Natural killer cell (primary cell): ENCODE results near the gene TLCD4. TPM values are rescaled to one million over a fixed set of nuclear protein-coding genes. Genes with fewer than 3 reads are reported as not detected.

Experiments
- ATAC-seq, 3 donors: fragments of 150-1000 bp in 2 of 3; fragments of 200-7000 bp in 1 of 3; cut with Tn5 transposase; 1 replicate in 1 of 3; 2 replicates in 2 of 3; pipeline ENCODE4 v1.10.0; 2021; ENCODE audit warnings: mild to moderate bottlenecking in 2 of 3, moderate library complexity in 2 of 3
- DNase-seq, 2 donors: peaks; one replicate each; pipeline versions ENCODE4 v3.0.0 to v3.0.0-alpha.2; 2013 to 2021; ENCODE audit warnings: mixed read lengths in 1 of 2
- H3K27ac ChIP-seq: one replicate; pipeline ENCODE4 v1.5.1; 2013; ENCODE audit warnings: mild to moderate bottlenecking, low read length
- H3K27me3 ChIP-seq: one replicate; pipeline ENCODE4 v1.6.1; 2013; ENCODE audit warnings: low read length; ENCODE audit not compliant: control insufficient read depth, insufficient read depth
- H3K36me3 ChIP-seq: one replicate; pipeline ENCODE4 v1.6.1; 2013; ENCODE audit warnings: low read length; ENCODE audit not compliant: control insufficient read depth, insufficient read depth
- H3K4me1 ChIP-seq: one replicate; pipeline ENCODE4 v1.6.1; 2013; ENCODE audit warnings: low read length; ENCODE audit not compliant: control insufficient read depth, insufficient read depth
- H3K4me3 ChIP-seq: one replicate; pipeline ENCODE4 v1.5.1; 2013; ENCODE audit warnings: low read length
- H3K9me3 ChIP-seq: one replicate; pipeline ENCODE4 v1.6.1; 2013; ENCODE audit warnings: low read length; ENCODE audit not compliant: control insufficient read depth, insufficient read depth
- H3K27ac Mint-ChIP-seq, 2 donors: one replicate each; pipeline ENCODE4 v1.8.0; 2022; ENCODE audit warnings: mild to moderate bottlenecking in 2 of 2, mixed read lengths in 2 of 2, moderate library complexity in 1 of 2
- H3K27me3 Mint-ChIP-seq, 2 donors: one replicate each; pipeline ENCODE4 v1.8.0; 2022; ENCODE audit warnings: low read depth in 2 of 2, mixed read lengths in 2 of 2
- H3K36me3 Mint-ChIP-seq: one replicate; pipeline ENCODE4 v1.8.0; 2022; ENCODE audit warnings: mixed read lengths
- H3K4me1 Mint-ChIP-seq, 2 donors: one replicate each; pipeline ENCODE4 v1.8.0; 2022; ENCODE audit warnings: mixed read lengths in 2 of 2
- H3K4me3 Mint-ChIP-seq: one replicate; pipeline ENCODE4 v1.8.0; 2022; ENCODE audit warnings: mild to moderate bottlenecking, moderate library complexity, mixed read lengths
- H3K9me3 Mint-ChIP-seq, 2 donors: one replicate each; pipeline ENCODE4 v1.8.0; 2022; ENCODE audit warnings: mixed read lengths in 2 of 2
- CTCF ChIP-seq: fragments of 200-600 bp; IDR thresholded peaks from one replicate; pipeline ENCODE4 v1.8.0; 2022; ENCODE audit warnings: antibody characterized with exemption
- WGBS: methylation state at CpG from one replicate; pipeline ENCODE4 v1.1.7; 2013; ENCODE audit warnings: missing lambda C conversion rate; ENCODE audit not compliant: insufficient coverage; 5-methylcytosine and 5-hydroxymethylcytosine counted together
- intact Hi-C: fragments of 100-400 bp; cut with micrococcal nuclease; formaldehyde crosslinking; loops from one replicate; pipeline ENCODE4 v1.14.2; 2022
- total RNA-seq, 4 donors: library from RNA; stranded (reverse); fragments of 120-200 nt in 1 of 4; gene quantifications; one replicate each; pipeline versions ENCODE4 v1.2.3 to v1.2.4, GENCODE V29; 2013 to 2022

Gene TLCD4
- total RNA-seq, 3 donors from 2014 or later (not counting 1 experiment from before 2014, with no cell fraction given) = 0.49 to 0.60 TPM; not detected in 1

GRCh38 chr1:95069710-95070093 is 47.5 kb upstream of the TLCD4 start:
- no peak overlapping the region for H3K4me3 ChIP-seq
- peaks cover 10% of the 10 kb centered on the region for H3K4me1 ChIP-seq
- intact Hi-C loops = loop anchor here (10.0 kb wide), 1 partner anchor 105 kb away; no protein-coding TSS in a partner anchor
- no peaks in the 10 kb centered on the region for H3K9me3 ChIP-seq
- peaks cover 14 to 18% of the 10 kb centered on the region in 2 donors for H3K4me1 Mint-ChIP-seq
- no peaks in the 10 kb centered on the region for H3K27me3 ChIP-seq
- no peak overlapping the region for H3K4me3 Mint-ChIP-seq
- no peak overlapping the region for H3K27ac Mint-ChIP-seq
- 94% methylated on average over 5 of the region's 5 CpGs for WGBS
- H3K27me3 Mint-ChIP-seq = no peaks in the 10 kb centered on the region
- no peak overlapping the region for H3K27ac ChIP-seq
- TF ChIP-seq CTCF = no peak
- ATAC-seq (no peak), DNase-seq (no peak)
- no peaks in the 10 kb centered on the region for H3K36me3 Mint-ChIP-seq
- no peaks in the 10 kb centered on the region for H3K9me3 Mint-ChIP-seq
- H3K36me3 ChIP-seq = no peaks in the 10 kb centered on the region

GRCh38 chr1:95071539-95071938 is 45.6 kb upstream of the TLCD4 start:
- H3K27ac Mint-ChIP-seq = no peak overlapping the region

GRCh38 chr1:95072117-95072516 is 45.0 kb upstream of the TLCD4 start:
- no peak for TF ChIP-seq CTCF
- H3K4me3 ChIP-seq = peak overlapping the region; percentile 96
- H3K27ac ChIP-seq = peak overlapping the region; percentile 6
- no peaks in the 10 kb centered on the region for H3K36me3 ChIP-seq
- H3K36me3 Mint-ChIP-seq = no peaks in the 10 kb centered on the region
- intact Hi-C loops = loop anchor here (1.0 to 10.0 kb wide), 3 partner anchors 107 to 654 kb away; partner anchors contain the start of genes ABCD3 and RWDD3
- H3K27me3 Mint-ChIP-seq = no peaks in the 10 kb centered on the region
- WGBS = 35% methylated on average over 7 of the region's 7 CpGs
- ATAC-seq = no peak
- H3K4me1 ChIP-seq = peaks cover 10% of the 10 kb centered on the region
- no peaks in the 10 kb centered on the region for H3K9me3 Mint-ChIP-seq
- no peaks in the 10 kb centered on the region for H3K9me3 ChIP-seq
- peaks cover 14 to 18% of the 10 kb centered on the region in 2 donors for H3K4me1 Mint-ChIP-seq
- peak overlapping the region; percentile 100 for H3K4me3 Mint-ChIP-seq
- no peak for DNase-seq
- peak overlapping the region; percentile 96 to 98 for H3K27ac Mint-ChIP-seq
- H3K27me3 ChIP-seq = no peaks in the 10 kb centered on the region

More at GRCh38 chr1:95071539-95071938, 45.6 kb upstream of the TLCD4 start:
- H3K4me1 ChIP-seq = peaks cover 10% of the 10 kb centered on the region
- no peak for ATAC-seq
- H3K27me3 Mint-ChIP-seq = no peaks in the 10 kb centered on the region
- peaks cover 14 to 18% of the 10 kb centered on the region in 2 donors for H3K4me1 Mint-ChIP-seq
- H3K4me3 Mint-ChIP-seq = peak overlapping the region; percentile 100
- WGBS = 73% methylated on average over 2 of the region's 2 CpGs
- TF ChIP-seq CTCF = no peak
- intact Hi-C loops = loop anchor here (10.0 kb wide), 1 partner anchor 107 kb away; no protein-coding TSS in a partner anchor
- no peak for DNase-seq
- no peaks in the 10 kb centered on the region for H3K27me3 ChIP-seq
- H3K9me3 ChIP-seq = no peaks in the 10 kb centered on the region
- H3K9me3 Mint-ChIP-seq = no peaks in the 10 kb centered on the region
- no peak overlapping the region for H3K27ac ChIP-seq
- no peaks in the 10 kb centered on the region for H3K36me3 ChIP-seq
- H3K4me3 ChIP-seq = no peak overlapping the region
- no peaks in the 10 kb centered on the region for H3K36me3 Mint-ChIP-seq
